ENCODE data around the gene ADRB2.
"Not testable (repeated sequence)": the region's sequence is repeated elsewhere in the genome, so short reads cannot be mapped to it uniquely, and the experiment has no call there.

Gene ADRB2

DNA sequence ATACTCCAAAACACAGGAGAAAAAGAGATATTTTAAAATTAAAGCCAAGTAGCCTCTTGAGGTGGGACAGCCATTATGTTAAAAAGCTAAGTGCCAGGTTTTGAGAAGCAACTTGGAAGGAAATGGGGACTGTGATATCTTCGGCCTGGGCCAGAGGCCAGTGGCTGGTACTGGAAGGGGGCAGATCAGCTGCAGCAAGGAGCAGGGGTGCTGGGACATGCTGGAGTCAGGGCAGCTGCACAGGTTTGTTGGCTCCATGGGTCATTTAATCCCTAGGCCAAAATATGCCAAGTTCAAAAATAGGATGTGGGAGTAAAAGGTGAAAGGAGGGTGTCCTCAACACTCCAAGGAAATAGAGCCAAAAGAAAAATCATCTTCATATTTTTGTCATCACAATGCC, 30.0 kb downstream of the ADRB2 start:
- no peak for DNase-seq

DNA sequence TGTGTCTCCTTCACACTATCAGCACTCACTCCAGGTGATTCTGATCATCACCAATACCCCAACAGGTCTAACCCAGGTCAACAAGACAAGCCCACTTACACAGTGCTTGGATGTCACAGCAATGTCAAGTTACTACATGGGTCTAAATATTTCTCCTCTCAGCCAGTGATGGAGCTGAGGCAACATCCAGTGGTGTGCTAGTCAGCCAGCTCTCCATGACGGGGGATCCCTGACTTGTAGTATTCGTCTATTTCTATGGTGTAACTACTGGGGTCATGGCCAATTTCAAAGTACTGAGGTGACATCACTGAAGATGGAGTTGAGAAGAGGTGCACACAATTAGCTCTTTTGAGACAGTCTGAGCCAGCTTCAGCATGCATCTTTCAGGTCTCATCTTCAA, 31.1 kb downstream of the ADRB2 start:
- DNase-seq, result no peak

GRCh38 chr5:148858106-148858505, 31.7 kb downstream of the ADRB2 start:
- no peak for DNase-seq

GRCh38 chr5:148858547-148858946, 32.1 kb downstream of the ADRB2 start:
- DNase-seq, result no peak

GRCh38 chr5:148859703-148860102, 33.3 kb downstream of the ADRB2 start:
- DNase-seq, result no peak

DNA sequence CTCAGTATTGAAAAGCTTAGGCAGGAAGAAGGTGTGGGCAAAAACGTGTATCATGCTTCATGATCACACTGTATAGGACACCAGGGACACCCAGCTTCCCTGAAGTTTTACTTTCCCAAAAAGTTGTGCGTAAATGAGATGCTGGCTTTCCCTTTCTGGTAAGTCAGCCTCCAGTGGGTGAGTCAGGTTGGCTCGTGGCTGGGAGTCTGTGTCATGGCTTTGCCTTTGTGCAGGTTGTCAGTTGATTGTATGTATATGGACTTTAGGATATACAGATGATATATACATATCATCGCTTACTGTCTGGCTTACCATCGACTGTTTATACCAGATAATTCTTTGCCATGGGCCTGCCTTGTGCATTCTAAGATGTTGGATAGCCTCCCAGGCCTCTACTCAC, 34.2 kb downstream of the ADRB2 start:
- DNase-seq, result no peak

DNA sequence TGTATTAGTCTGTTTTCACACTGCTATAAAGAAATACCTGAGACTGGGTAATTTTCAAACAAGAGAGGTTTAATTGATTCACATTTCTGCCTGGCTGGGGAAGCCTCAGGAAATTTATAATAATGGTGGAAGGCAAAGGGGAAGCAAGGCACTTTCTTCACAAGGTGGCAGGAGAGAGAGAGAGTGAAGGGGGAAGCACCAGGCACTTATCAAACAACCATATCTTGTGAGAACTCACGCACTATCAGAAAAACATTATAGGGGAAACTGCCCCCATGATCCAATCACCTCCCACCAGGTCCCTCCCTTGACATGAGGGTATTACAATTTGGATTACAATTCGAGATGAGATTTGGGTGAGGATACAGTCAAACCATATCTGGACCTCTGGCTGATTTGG, 34.7 kb downstream of the ADRB2 start:
- DNase-seq, result no peak

DNA sequence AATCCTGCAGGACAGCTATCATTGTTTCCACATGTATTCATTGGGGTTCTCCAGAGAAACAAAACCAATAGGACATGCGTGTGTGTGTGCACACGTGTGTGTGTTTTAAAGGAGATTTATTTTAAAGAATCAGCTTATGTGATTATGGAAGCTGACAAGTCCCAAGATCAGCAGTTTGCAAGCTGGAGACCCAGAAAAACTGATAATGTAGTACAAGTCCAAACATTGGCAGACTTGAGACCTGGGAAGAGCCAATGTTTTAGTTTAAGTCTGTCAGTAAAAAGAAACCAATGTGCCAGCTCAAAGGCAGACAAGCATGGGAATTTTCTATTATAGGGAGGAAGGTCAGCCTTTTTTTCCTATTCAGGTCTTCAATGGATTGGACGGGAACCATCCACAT, 35.3 kb downstream of the ADRB2 start:
- no peak for DNase-seq

- no peak for DNase-seq
These were observed 37.9 kb downstream of the ADRB2 start for GRCh38 chr5:148864113-148864841.

DNA sequence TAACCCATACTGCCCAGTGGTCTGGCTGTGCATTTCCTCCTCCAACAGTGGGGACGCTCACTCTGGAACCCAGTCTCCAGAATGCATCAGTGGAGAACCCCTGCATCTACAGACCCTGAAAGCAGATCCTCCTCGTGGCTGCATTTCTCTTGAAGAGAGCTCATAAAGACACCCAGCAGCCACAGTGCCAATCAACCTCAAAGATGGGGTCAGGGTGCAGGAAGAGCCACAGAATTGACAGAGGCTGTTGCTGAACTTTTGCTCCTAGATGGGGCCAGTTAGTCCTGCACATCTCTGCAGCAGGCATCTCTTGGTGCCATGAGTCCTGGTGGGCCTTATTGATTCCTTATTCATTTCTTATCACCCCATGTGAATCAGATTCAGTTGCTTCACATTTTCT, 39.6 kb downstream of the ADRB2 start:
- no peak for DNase-seq

- DNase-seq, result no peak
These were observed 46.7 kb downstream of the ADRB2 start for GRCh38 chr5:148873120-148873519.

GRCh38 chr5:148873690-148874485, 47.5 kb downstream of the ADRB2 start:
- no peak for DNase-seq

DNA sequence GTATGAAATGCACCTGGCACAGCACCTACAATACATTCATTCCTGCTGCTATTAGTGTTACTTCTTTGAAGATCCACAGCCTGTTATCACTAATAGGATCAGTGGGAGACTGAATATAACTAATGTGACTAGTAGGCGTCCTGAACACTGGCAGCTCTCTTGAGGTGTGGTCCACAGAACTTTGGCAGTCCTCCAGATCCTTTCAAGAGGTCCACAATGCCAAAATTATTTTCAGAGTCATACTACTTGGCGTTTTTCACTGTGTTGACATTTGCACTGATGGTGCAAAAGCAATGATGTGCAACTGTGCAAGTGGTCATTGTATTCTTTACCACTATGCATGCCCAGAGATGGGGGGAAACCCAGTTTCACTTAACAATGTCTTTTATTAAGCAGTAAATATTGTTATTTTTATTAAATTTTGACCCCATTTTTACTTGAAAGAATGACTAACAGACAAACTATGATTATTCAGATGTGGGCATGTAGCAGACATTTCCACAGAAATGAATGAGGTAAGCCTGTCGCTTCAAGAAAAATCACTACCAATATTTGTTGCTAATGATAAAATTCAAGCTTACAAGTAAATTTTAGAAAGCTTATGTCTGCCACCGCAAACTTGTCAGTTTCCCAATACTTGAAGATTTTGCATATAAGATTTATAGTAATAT, 48.9 kb downstream of the ADRB2 start:
- DNase-seq, result no peak

GRCh38 chr5:148877436-148877835, 51.0 kb downstream of the ADRB2 start:
- not testable (repeated sequence) for DNase-seq

Data from stimulated activated naive CD4-positive, alpha-beta T cell treated with Interleukin-2 at 50 U/mL for 16 hours (primary cell).